GM12872 (cell line): ENCODE results near the gene YAP1.

Experiments used
- CTCF ChIP-seq: IDR thresholded peaks from 3 replicates; pipeline ENCODE4 v1.5.1; 2011; ENCODE audit warnings: low read depth, mild to moderate bottlenecking, low read length, moderate library complexity; ENCODE audit not compliant: insufficient read depth

The YAP1 gene

GRCh38 chr11:102166175-102167064 lies 56.2 kb downstream of the YAP1 start:
- TF ChIP-seq CTCF: no peak

GRCh38 chr11:102168481-102168880 lies 58.2 kb downstream of the YAP1 start:
- TF ChIP-seq CTCF: no peak

- no peak for TF ChIP-seq CTCF
Observed at GRCh38 chr11:102171101-102171500, 60.9 kb downstream of the YAP1 start.

- TF ChIP-seq CTCF: no peak
Observed at GRCh38 chr11:102172127-102172848, 62.0 kb downstream of the YAP1 start.

- no peak for TF ChIP-seq CTCF
Observed at GRCh38 chr11:102177126-102177525, 66.9 kb downstream of the YAP1 start.

GRCh38 chr11:102177974-102178631 lies 67.9 kb downstream of the YAP1 start:
- TF ChIP-seq CTCF: no peak

- no peak for TF ChIP-seq CTCF
Observed at GRCh38 chr11:102179371-102179770, 69.1 kb downstream of the YAP1 start.
